Osteoblast (primary cell): ENCODE measurements around the gene ATG7. TPM values are rescaled to one million over a fixed set of nuclear protein-coding genes. Genes with fewer than 3 reads are reported as not detected.
"Not testable (repeated sequence)": the region's sequence is repeated elsewhere in the genome, so short reads cannot be mapped to it uniquely, and the experiment has no call there.

Experiments
- DNase-seq: peaks from one replicate; pipeline ENCODE4 v3.0.0; 2011; ENCODE audit warnings: low spot score, mixed read lengths; ENCODE audit not compliant: insufficient read length; ENCODE audit errors: missing footprints
- H2AFZ ChIP-seq: 2 replicates; pipeline ENCODE4 v1.6.0; 2011; ENCODE audit warnings: mild to moderate bottlenecking, low read length
- H3K27ac ChIP-seq: 2 replicates; pipeline ENCODE4 v1.5.1; 2011; ENCODE audit warnings: mild to moderate bottlenecking, low read depth, low read length, moderate library complexity
- H3K27me3 ChIP-seq: 2 replicates; pipeline ENCODE4 v1.6.0; 2012; ENCODE audit warnings: mild to moderate bottlenecking, control low read depth, inconsistent platforms, low read length, moderate library complexity; ENCODE audit not compliant: insufficient read depth
- H3K36me3 ChIP-seq: 2 replicates; pipeline ENCODE4 v1.5.1; 2011; ENCODE audit warnings: mild to moderate bottlenecking, low read length, control low read depth, moderate library complexity; ENCODE audit not compliant: insufficient read depth
- H3K4me1 ChIP-seq: 2 replicates; pipeline ENCODE4 v1.5.1; 2011; ENCODE audit warnings: mild to moderate bottlenecking, low read length, control low read depth, moderate library complexity; ENCODE audit not compliant: insufficient read depth
- H3K4me2 ChIP-seq: 2 replicates; pipeline ENCODE4 v1.6.0; 2011; ENCODE audit warnings: mild to moderate bottlenecking, low read length; ENCODE audit not compliant: insufficient read depth
- H3K4me3 ChIP-seq: fragments of 200-600 bp; sonication (generic); 3 replicates; pipeline ENCODE4 v1.5.1; 2012; ENCODE audit warnings: mild to moderate bottlenecking, low read length, inconsistent platforms; ENCODE audit not compliant: insufficient read depth
- H3K79me2 ChIP-seq: 2 replicates; pipeline ENCODE4 v1.6.0; 2012; ENCODE audit warnings: mild to moderate bottlenecking, low read length, control low read depth, inconsistent platforms; ENCODE audit not compliant: insufficient read depth
- H3K9me3 ChIP-seq: 2 replicates; pipeline ENCODE4 v1.5.1; 2011; ENCODE audit warnings: low read depth, low read length, control low read depth
- H4K20me1 ChIP-seq: 2 replicates; pipeline ENCODE4 v1.6.0; 2012; ENCODE audit warnings: mild to moderate bottlenecking, low read length, control low read depth; ENCODE audit not compliant: insufficient read depth
- total RNA-seq: library from RNA; depleted of rRNA; stranded (reverse); fragments of >200 nt; gene quantifications from 2 replicates; pipeline ENCODE4 v1.2.3, GENCODE V29; 2012
- TF ChIP-seq, protein P1 (sequence below): IDR thresholded peaks from 2 replicates; pipeline ENCODE4 v1.5.1; 2011; ENCODE audit warnings: mild to moderate bottlenecking, low read depth, low read length, moderate library complexity; ENCODE audit errors: extremely low read depth

The ATG7 gene
- total RNA-seq, 1 donor: 93.4 TPM

DNA sequence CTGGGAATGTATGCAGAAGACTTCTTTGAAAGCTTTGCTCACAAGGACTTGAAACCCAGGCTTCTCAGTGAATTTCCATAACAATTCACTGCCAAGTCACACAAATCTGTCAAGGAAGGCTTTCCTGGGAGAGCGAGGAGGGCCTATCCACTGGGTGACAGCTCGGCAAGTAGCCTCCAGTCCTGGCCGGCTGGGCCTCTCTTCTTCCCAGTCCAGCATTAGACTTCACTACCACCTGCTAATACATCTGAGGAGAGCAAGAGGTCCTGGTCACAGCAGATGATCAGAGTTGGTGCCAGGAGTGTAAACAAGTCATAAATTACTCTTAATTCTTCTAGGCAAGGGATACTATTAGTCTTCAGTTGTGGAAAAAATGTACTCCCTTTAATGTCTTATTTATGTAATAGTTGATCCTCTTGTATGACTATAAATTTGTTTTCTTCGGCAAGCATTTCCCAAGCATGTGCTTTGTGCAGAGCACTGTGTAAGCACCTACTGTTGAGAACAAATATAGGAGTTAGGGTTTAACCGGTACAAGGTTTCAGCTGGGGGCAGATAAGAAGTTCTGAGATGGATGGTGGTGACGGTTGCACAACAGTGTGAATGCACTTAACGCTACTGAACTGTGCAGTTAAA, 208.6 kb downstream of the ATG7 start:
- no peak overlapping the region for H3K4me2 ChIP-seq
- peaks cover 31% of the 10 kb centered on the region for H3K4me1 ChIP-seq
- no peak overlapping the region for H2AFZ ChIP-seq
- H3K4me3 ChIP-seq: no peak overlapping the region
- TF ChIP-seq, protein P1, sequence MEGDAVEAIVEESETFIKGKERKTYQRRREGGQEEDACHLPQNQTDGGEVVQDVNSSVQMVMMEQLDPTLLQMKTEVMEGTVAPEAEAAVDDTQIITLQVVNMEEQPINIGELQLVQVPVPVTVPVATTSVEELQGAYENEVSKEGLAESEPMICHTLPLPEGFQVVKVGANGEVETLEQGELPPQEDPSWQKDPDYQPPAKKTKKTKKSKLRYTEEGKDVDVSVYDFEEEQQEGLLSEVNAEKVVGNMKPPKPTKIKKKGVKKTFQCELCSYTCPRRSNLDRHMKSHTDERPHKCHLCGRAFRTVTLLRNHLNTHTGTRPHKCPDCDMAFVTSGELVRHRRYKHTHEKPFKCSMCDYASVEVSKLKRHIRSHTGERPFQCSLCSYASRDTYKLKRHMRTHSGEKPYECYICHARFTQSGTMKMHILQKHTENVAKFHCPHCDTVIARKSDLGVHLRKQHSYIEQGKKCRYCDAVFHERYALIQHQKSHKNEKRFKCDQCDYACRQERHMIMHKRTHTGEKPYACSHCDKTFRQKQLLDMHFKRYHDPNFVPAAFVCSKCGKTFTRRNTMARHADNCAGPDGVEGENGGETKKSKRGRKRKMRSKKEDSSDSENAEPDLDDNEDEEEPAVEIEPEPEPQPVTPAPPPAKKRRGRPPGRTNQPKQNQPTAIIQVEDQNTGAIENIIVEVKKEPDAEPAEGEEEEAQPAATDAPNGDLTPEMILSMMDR: no peak
- DNase-seq: no peak
- no peaks in the 10 kb centered on the region for H3K9me3 ChIP-seq
- H3K27ac ChIP-seq: no peak overlapping the region
- no peaks in the 10 kb centered on the region for H3K79me2 ChIP-seq
- H3K27me3 ChIP-seq: no peaks in the 10 kb centered on the region
- no peaks in the 10 kb centered on the region for H3K36me3 ChIP-seq
- H4K20me1 ChIP-seq: no peaks in the 10 kb centered on the region

DNA sequence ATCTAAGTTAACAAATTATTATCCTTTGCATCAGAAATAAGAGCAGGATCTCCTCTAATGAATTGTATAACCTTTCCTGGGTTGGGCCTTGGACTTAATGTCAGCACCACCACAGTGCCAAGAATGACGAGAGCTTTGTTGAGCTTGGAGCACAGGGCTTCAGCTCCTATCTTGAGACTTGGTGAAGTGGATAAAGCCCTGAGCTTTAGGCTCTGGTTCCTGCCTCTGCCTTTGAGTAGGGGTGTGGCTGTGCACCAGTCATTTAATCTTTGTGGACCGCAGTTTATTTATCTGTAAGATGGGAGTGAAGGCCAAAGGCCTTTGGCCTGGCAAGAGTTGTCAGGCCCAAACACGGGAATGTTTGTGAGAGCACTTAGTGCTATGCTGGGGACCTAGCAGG, 209.4 kb downstream of the ATG7 start:
- Histone ChIP-seq H3K27me3 (no peaks in the 10 kb centered on the region), H4K20me1 (no peaks in the 10 kb centered on the region), H3K79me2 (no peaks in the 10 kb centered on the region), H3K36me3 (no peaks in the 10 kb centered on the region), H3K27ac (no peak overlapping the region), H2AFZ (no peak overlapping the region), H3K4me1 (peaks cover 31% of the 10 kb centered on the region), H3K4me2 (no peak overlapping the region), H3K9me3 (no peaks in the 10 kb centered on the region), H3K4me3 (no peak overlapping the region)
- TF ChIP-seq, protein P1: no peak
- DNase-seq: no peak

DNA sequence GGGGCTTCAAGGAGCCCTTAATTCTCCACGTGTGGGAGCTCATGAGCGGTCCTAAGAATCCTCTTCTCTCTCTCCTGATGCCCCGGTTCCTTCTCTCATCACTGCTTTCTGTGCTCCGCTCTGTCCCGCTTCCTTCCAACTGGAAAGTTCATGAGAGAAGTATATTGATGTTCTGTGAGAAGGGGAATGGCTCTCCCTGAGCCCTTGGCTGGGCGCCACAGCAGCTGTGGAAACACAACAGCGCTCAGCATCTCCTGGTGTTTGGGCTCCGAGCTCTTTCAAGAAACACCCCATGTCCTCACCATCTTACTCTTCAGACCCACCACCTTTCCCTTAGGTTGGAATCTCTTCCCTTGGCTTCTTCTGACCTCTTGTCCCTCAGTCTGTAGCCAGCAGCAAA, 209.8 kb downstream of the ATG7 start:
- H2AFZ ChIP-seq: no peak overlapping the region
- no peaks in the 10 kb centered on the region for H3K36me3 ChIP-seq
- H3K4me1 ChIP-seq: peaks cover 26% of the 10 kb centered on the region
- no peak overlapping the region for H3K4me3 ChIP-seq
- no peak for DNase-seq
- TF ChIP-seq, protein P1: no peak
- no peaks in the 10 kb centered on the region for H3K79me2 ChIP-seq
- no peak overlapping the region for H3K4me2 ChIP-seq
- no peaks in the 10 kb centered on the region for H3K9me3 ChIP-seq
- H3K27me3 ChIP-seq: no peaks in the 10 kb centered on the region
- no peak overlapping the region for H3K27ac ChIP-seq
- no peaks in the 10 kb centered on the region for H4K20me1 ChIP-seq

DNA sequence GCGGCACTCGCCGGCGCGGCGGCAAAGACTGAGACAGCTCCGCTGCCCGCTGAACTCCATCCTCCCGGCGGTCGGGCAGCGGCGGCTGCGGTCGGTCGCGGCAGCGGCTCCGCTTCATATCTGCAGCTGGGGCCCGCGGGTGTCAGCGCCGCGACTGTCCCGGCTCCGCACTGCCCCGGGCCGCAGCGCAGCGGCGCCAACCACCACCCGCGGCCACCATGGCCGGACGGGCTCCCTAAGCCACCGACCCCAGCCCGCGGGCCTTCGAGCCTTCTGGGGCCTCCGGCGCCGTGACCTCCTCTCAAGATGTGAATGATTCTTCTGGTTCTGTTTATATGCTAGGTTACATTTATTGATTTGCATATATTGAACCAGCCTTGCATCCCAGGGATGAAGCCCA, 216.2 kb downstream of the ATG7 start:
- H3K4me2 ChIP-seq, H3K27me3 ChIP-seq, DNase-seq, H3K79me2 ChIP-seq, H3K36me3 ChIP-seq, H3K4me3 ChIP-seq, H3K9me3 ChIP-seq, H4K20me1 ChIP-seq, H2AFZ ChIP-seq, H3K4me1 ChIP-seq, H3K27ac ChIP-seq: not testable (repeated sequence)
